Suppressor macrophage treated with lipopolysaccharide for 1 hour (primary cell): ENCODE results near the gene NR4A1.

Experiments
- DNase-seq, 3 donors: peaks; one replicate each; pipeline ENCODE4 v3.0.0-alpha.2; 2020 to 2022

NR4A1 gene

DNA sequence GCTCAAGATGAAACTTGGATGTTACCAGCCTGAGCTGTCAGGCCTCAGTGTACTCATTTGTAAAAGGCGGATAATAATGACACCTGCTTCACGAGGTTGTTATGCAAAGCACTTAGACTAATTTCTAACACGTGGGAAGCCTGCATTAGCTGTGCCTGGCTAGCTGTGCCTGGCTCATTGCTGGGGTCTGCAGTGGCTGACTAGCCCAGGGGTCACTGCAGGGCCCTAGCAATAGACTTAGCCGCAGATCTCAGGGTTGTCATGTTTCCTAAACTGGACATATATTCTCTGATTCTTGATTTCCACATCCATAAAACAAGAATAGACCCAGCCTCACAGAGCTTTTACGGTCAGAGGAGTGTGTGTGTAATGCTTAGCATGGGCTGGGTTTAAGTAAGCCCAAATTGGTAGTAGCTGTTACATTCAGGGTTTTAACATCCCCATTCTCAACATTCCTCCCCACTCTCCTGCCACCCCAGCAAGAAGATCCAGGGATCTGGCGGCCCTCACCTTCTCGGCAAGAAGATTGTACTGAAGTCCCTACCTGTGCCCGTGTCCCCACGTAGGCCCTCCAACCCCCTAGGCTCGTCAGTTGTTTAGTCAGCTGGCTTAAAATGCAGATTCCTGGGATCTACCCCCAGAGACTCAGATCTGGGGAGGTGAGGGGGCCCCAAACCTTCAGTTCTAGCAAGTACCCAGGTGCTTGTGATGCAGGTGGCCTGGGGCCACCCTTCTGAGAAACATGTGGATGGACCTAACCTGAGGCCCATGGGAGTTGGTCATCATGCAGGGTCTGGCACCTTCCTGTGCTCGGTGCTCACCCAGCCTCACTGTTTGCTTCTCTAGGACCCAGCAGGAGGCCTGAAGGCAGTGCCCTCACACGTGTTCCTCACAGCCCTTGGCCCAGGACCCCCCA, 8.6 kb downstream of the NR4A1 start:
- no peak for DNase-seq

DNA sequence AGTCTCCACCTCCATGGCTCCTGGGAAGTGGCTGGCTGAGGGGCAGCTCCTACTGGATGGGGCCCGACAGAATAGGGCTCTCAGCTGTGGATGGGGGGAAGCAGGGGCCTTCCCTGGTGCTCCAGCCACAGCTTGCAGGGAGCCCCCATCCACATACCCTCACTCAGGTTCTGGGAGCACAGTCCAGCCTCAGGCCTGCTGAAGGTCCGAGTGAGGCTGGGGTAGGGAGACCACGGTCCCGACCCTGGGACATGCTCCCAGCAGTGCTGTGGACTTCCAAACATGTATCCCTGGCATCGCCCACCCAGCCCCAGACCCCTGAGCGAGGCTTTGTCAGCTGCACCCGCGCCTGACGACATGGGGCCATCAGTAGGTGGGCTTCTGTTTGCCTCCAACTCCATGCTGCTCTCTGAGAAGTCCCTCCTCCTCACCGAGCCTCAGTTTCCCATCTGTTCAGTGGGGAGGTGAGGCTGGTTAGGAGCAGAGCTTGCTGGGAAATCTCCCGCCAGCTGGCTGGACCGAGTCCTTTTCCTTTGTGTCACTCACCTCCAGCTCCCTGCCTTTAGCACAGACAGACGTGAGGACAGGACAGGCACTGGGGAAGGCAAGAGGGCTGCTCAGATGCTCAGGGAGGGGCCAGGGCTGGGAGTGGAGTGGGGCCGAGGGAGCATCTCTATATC, 9.4 kb downstream of the NR4A1 start:
- no peak for DNase-seq

DNA sequence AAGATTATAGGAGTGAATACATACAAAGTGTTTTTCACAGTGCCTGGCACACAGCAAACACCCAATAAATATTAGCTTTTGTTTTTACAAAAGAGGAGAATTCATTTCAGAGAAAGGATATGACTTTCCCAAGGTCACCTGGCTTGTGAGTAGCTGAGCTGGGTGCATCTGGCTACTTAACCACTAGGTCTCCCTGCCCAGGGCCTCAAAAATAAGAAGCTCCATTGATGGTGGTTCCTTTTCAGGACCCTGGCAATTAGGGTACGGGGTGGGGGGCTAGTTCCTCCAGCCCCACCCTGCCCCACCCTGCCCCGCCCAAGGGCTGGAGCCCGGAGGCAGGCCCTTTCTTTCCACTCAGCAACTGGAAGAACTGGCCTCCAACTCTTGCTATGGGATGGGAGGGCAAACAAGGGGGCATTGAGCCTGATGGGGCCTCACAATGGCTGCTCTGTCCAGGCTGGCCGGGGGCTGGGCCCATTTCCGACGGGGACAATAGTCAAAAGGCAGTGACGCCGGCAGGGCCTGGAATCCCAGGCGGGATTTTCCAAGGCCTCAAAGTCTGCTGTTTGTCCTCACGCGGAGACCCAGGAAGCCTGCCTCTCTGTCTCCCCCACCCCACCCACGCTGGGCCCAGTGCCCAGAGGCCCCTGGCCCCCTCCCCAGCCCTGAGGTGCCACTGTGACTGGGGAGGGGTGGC, 10.4 kb downstream of the NR4A1 start:
- DNase-seq = no peak

DNA sequence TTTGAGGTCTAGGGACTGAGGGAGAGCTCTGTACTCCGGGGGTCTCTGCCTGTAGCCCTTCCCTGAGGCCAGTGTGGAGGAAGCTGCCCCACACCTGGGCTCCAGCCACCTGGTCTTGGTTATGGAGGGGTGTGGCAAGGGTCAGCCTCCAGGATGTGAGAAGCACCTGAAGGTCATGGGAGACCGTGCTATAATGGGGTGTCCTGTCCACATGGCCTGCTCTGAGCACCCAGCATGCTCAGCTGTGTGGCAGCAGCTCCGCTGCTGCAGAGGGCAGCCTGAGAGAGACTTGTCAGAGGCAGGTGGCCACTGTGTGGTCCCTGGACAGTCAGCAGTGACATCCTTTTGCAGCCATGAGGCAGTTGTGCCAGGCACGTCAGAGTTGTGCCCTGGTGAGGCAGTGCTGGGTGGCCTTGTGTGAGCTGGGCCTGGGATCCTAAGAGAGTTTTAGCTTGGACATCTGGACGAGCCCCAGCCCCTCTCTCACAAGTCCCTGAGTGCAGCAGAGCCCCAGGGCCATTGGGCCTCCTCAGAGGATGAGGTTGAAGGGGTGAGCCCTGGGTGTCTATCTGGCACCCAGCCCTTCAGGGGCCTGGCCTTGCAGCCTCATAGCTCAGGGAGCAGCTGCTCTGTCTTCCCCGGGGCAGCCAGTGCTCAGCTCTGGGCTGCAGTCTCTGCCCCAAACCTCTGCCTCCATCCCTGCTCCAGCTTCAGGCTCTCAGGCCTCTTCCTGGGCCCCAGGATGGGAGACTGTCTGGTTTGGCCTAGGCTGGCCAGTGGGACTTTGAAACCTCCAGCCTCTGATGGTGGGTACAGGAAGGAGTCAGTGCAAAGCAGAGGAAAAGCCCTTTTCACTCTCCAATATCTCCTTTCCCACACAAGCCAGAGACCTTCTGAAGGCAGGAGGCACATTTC, 11.2 kb downstream of the NR4A1 start:
- DNase-seq = no peak

DNA sequence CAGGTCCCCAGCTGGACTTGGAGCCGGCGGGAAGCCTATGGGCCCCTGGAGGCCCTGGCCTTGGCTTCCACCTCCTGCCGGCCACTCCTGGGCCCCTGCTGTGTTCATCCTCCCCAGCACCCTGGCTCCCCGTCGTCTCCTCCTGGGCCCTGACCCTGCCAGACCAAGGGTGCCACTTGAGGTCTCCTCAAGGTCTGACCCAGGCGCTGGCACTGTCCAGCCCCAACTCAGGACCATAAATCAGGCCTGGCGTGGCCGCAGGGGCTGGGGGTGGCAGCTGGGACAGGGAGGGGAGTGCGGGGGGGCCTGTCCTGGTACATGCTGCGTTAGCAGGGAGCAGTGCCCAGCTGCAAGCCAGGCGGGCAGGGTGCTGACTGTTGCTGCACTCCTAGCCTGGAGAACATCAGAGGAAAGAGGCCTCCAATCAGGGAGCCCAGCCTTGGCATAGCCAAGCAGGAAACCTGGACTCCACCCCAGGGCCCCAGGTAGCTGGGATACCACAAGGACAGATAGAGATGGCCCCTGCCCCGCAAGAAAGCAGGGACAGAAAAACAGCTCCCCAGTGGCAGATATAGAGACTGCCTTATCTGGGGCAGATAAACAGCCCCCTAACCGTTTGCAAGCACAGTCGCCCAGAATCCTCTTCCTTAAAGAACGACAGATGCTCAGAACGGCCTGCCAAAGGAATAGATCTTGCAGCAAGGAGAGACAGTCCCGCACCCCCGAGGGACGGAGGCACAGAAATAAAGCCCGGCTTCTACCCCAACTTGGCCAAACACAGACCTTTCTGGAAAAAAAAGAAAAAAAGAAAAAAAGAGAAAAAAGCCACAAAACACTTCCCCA, 12.1 kb downstream of the NR4A1 start:
- DNase-seq = no peak

DNA sequence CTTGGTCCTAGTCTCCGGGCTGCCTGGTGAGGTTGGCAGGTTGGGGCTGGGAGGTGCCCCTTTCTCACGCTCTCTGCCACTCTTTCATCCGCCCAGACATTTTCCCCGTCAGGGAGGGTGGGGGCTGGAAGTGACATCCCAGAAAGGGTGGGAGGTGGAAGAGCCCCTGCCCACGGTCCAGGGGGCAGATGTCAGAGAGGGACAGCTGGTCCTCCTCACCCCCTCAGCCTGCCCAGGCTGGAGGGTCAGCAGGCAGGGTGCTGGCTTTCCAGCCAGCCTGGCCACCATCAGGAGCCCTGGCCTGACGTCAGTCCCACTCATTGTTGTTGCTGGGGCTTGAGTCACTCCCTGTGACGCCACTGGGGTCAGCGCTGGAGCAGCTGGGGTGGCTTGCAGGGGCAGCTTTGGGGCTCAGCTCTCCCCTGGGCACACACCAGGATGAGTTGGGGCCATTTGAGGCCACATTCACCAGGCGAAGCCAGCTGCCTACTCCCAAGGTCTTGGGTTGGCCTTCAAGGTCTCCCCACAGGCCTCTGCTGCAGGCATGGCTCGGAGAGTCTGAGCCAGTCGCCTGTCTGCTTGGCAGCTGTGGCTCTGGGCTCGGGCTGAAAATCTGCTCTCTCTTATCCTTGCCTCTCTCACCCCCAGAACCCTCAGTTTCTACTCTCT, 12.9 kb downstream of the NR4A1 start:
- no peak for DNase-seq

DNA sequence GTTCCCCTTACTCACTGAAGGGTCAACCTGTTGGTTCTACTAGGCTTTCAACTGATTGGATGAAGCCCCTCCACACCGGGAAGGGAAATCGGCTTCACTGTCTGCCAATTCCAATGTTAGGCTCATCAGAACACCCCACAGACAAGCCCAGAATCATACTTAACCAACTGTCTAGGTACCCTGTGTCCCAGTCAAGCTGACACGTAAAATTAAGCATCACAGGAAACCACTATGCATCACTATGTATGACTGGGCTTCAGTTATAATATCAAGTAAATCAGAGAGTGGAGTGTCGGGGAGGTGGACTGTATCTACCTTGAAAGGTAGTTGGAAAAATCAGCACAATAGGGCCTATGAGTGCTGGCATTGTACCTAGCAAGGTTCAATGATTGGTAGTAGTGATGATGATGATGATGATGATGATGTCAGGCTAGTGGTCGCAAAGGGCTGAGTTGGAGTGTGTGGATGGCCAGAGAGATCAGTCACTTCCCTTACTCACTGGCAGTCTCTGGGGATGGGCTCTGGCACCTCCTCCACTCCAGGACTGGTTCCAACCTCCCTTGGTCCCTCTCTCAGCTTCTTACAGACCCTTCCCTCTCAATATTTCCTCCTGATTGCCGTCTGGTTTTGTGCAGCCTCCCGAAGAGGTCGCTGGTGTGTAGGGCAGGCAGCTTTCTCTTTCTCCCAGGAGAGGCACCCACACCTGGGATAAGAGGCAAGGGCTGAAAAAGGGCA, 15.3 kb downstream of the NR4A1 start:
- DNase-seq = peak in 1 of 3 donors; percentile 10

DNA sequence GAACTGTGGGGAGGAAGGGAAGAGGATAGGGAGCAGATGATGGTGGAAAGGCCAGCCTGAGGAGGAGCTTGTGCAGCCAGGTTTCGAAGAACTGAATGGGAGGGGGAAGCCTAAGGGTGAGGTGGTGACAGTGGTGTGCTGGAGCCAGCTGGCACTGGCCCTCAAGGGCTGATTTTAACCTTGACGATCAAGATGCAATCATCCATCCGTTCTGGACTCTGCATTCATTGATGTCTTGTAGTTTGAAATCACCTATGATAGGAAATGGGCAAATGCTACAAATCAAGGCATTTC, 15.8 kb downstream of the NR4A1 start:
- no peak for DNase-seq

DNA sequence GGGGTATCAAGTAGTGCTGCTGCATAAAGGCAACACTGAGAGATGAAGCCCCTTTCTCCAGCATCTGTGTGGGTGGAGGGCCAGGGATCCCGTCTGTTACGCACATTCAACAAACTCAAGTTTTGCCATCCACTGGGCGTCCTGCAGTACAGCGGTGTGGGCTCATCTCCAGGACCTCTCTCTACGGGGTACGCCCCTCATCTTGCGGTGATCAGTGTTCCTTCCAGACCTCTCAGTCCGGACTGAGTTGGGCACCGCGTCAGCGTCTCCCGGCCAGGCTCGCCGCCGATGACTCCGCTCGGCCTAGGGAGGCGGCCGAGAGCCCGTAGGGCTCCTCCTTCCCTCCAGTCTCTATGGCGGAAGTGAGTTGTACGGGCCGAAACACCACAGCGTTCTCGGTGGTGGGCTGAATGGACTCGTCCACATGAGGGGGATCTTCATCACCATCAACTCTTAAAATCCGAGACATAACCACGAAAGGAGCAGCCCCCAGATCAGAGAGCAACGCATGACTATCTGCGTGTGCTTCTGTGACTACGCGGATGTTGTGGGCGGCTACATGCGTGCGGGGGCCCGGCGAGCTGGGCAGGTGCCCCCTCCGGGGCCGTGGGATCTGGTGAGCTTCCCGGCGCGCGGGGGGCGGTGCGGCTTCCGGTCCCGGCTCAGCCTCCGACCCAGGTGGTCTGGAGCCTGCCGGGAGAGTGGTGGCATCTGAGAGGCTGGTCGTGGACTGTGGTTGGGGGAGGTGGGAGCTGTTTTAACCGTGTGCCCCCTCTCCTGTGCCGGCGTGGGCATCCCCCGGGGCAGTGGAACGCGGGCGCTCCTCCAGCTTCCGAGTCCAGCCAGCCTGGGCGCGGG, 18.3 kb downstream of the NR4A1 start, which contains the start of gene ATG101:
Gene ATG101 (plus strand): TSS at position 652 of the 858 bp plus-strand sequence. CDS start 3,673 bp downstream, outside the sequence.
- peak; percentile 96 for DNase-seq

DNA sequence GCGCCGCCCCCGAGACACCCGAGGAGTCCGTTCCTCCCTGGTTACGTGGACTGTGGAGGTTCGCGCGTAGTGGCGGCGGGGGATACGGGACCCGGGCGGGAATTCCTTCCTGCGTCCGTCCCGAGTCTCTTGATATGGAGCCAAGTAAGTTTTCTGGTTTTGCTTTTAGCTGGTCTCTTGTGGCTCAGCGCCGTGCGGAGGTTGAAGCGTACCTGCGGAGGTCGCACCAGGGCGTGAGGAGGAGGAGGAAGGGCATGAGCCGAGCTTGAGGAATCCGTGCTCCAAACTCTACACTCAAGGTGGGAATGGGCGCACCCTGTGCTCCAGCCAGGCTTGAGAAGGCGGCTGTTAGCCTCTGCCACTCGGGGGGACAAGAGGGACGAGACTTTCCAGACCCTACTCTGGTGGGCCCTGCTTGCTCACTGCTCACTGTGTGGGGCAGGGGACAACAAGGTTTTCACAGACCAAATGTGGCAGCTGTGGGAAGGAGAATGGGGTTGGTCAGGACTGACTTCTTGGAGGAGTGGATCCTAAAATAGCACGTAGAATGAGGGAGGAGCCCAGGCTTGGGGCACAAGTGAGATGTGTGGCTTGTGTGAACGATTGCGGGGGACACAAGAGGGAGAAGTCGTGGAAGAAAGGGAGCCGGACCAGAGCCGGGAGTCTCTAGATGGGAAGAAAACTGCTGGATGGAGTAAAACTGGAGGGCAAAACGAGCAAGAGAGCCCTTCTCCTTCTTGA, 19.1 kb downstream of the NR4A1 start:
- DNase-seq = no peak

DNA sequence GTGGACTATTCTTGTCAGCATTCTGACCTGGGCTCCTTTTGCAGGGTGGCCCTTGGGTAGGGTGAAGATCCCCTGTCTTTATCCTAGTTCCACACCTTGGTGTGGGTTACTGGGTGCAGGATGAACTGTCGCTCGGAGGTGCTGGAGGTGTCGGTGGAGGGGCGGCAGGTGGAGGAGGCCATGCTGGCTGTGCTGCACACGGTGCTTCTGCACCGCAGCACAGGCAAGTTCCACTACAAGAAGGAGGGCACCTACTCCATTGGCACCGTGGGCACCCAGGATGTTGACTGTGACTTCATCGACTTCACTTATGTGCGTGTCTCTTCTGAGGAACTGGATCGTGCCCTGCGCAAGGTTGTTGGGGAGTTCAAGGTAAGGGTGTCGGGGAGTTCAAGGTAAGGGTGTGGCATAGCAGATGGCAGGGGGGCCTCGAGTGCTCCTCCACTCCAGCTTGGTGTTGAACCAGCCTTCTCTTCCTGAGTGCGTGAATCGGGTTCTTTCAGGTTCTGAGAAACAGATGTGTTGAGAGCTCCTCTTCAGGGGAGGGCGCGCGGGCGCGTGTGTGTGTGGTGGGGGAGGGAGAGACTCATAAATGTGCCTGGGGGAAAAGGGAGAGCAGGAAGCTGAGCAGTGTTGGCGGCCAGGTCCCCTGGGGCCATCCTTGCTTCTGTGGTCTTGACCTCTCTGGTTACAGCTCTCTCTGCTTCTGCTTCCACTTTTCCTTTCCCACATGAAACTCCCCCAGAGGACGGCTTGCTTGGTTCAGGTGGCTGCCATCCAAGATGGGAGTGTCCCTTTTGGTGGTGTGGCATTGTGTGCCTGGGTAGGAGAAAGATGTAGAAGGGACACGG, 22.5 kb downstream of the NR4A1 start:
- no peak for DNase-seq

DNA sequence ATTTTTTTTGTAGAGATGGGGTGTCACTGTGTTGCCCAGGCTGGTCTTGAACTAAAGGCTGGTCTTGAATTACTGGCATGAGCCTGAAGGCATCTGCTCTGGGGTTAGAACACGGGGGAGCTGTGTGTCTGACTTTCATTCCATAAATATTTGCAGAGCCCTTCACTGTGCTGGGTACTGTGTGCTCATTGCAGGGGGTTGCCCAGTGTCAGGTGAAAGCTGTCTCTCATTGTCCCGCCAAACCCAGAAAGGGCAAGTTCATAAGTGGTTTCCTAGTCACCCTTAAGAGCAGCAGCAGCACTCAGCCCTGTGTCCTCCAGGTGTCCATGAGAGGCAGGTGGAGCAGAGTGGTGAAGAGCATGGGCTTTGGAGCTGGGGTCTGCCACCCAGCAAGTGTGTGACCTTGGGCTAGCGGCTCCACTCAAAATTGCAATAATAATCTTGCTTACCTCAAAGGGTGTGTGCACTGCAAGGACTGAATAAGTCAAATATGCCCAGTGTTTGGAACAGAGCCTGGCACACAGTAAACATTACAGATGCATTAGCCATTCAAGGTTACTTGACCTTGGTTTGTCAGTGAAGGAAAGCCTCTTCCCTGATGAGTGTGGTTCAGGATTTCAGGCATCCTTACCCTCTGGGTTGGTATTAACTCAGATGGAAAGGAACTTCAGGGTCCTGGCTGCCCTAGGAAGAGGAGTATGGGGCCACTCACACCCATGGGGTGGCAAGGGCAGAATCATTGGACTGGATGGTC, 23.9 kb downstream of the NR4A1 start:
- no peak for DNase-seq

DNA sequence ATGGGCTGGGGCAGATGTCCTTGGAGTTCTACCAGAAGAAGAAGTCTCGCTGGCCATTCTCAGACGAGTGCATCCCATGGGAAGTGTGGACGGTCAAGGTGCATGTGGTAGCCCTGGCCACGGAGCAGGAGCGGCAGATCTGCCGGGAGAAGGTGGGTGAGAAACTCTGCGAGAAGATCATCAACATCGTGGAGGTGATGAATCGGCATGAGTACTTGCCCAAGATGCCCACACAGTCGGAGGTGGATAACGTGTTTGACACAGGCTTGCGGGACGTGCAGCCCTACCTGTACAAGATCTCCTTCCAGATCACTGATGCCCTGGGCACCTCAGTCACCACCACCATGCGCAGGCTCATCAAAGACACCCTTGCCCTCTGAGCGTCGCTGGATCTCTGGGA, 25.6 kb downstream of the NR4A1 start:
- DNase-seq = no peak

DNA sequence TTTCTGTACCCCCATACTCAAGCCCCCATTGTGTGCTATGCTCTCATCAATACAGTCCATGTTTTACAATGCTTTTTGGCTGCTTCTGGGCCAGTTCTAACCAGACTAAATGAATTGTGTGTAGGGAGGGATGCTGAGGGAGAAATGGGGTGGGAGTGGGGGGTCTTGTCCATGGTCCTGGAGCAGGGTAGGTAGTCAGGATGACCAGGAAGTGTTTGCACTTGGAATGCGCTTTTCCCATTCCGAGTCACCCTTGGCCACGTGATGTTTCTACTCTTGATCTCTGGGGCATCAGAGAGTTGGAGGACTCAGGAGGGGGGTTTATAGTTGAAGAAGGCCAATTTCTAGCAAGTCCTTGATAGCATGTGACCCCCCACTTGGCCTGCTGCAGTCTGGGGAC, 27.0 kb downstream of the NR4A1 start:
- DNase-seq = no peak

DNA sequence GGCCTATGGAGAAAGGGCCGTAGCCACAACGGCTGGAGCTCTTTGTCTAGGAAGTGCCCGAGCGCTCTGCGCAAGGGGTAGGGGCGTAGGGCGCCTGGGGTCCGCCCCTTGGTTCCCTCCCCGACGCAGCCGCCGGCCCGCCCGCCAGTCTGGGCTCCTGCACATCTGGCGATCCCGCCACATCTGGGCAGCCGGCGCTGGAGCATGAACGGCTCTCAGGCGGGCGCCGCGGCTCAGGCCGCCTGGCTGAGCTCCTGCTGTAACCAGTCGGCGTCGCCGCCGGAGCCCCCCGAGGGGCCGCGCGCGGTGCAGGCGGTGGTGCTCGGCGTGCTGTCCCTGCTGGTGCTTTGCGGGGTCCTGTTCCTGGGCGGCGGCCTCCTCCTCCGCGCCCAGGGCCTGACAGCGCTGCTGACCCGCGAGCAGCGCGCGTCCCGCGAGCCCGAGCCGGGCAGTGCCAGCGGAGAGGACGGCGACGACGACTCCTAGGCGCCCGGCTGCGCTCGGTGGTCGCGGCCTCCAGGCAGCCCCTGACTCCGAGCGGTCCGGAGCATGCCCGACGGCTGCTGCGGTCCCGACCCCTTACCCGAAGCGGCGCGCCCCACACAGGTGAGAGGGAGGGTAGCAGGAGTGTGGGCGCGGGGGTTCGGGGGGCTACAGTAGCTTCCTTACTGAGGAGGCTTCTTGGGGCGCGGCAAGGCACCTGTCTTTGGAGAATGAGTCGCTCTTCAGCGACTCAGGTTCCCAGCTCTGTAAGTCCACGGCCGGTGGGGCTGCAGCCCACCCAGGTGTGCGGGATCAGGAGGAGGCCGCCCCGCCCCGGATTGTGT, 28.5 kb downstream of the NR4A1 start, which contains the start of gene SMIM41:
Gene SMIM41 (plus strand): TSS at position 129 of the 827 bp plus-strand sequence. CDS start 76 bp downstream, at position 205.
- DNase-seq = no peak
